Measurements from ENCODE around the gene NOL4L. TPM values are rescaled to one million over a fixed set of nuclear protein-coding genes. Genes with fewer than 3 reads are reported as not detected.

The NOL4L gene
- total RNA-seq, 1 experiment from 2014 or later = 31.7 TPM

DNA sequence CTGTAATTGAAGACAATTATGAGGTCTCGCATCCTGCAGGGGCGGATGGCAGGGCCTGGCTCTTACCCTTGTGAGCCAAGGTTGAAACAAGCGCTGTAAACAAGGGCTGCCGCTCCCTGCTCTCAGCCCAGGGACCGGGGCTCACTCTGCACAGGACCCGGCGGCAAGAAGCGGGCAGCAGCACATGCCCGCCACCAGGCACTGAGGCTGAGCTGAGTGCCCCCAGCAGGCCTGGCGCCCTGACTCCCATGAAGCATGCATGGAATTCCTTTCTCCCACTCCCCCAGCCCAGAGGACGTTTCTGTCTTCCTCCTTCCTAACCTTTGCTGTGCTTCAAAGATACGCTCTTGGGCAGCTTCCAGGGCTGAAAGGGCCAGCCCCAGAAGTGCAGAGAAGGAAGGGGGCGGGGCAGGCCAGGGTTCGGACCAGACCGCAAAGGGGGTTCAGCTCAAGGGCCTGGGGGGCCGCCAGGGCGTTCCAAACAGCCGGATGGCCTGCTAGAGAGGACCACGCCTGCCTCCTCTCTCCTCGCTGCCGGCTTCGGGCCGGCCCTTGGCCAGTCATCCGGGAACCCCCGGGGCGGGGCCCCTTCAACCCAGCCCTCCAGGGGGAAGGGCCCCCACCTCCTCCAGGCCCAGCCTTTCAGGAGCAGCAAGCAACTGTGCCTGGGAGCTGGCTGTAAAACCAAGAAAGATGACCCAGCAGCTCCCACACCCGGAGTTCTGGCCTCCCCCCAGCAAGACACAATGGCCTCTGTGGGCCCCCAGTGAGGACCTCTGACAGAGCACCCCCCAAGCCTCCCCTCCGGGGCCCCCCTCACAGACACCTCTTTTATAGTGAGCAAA, 109.9 kb downstream of the NOL4L start:
- H4K20me1 ChIP-seq (ENCODE audit: control insufficient read depth, insufficient read depth, insufficient read length) = no peaks in the 10 kb centered on the region
- Mint-ChIP-seq H3K27ac (peak overlapping the region; percentile 35 to 90 (median 87); a peak in 5 of 7 replicates), H3K36me3 (ENCODE audit: insufficient read depth in 1 of 3, low read depth in 3 of 3) (peaks cover 4 to 18% (median 16%) of the 10 kb centered on the region in 3 experiments; a peak in 5 of 7 replicates), H3K4me3 (peak overlapping the region; percentile 43 to 70; a peak in 4 of 5 replicates), H3K9me3 (no peaks in the 10 kb centered on the region), H3K27me3 (ENCODE audit: low read depth) (no peaks in the 10 kb centered on the region; the same call in none of the 2 replicates), H3K4me1 (peaks cover 52 to 56% of the 10 kb centered on the region in 2 experiments)
- no peak overlapping the region for H4K8ac ChIP-seq (replicated peaks; ENCODE audit: insufficient read length, low read depth, low read length)
- no peak overlapping the region for H3T11ph ChIP-seq (ENCODE audit: low read length)
- H4K91ac ChIP-seq (ENCODE audit: insufficient read length, low read depth, low read length) = no peak overlapping the region
- H3K4me2 ChIP-seq (ENCODE audit: insufficient read depth, insufficient read length, low read length) = peak overlapping the region; percentile 12
- no peak overlapping the region for H4K5ac ChIP-seq (ENCODE audit: insufficient read length, low read depth, low read length)
- WGBS (ENCODE audit: extremely low coverage, insufficient read length, low lambda C conversion rate) = no CpG with 5 or more reads among the region's 28 CpGs
- H2BK20ac ChIP-seq (ENCODE audit: low read depth, low read length, poor library complexity, severe bottlenecking) = no peak overlapping the region
- no peak overlapping the region for H2BK15ac ChIP-seq (ENCODE audit: low read depth, low read length)
- H3K4ac ChIP-seq (ENCODE audit: low read depth, low read length) = no peak overlapping the region
- peak overlapping the region; percentile 9 for H3K18ac ChIP-seq (ENCODE audit: insufficient read length, low read depth, low read length)
- no peaks in the 10 kb centered on the region for H3K27me3 ChIP-seq (ENCODE audit: insufficient read depth, low read length)
- H3K27ac ChIP-seq (ENCODE audit: insufficient read length, low read depth, low read length) = no peak overlapping the region
- no peak overlapping the region for H3K56ac ChIP-seq (ENCODE audit: insufficient read length, low read depth, low read length)
- peak overlapping the region; percentile 38 for H3K14ac ChIP-seq (ENCODE audit: insufficient read depth, low read length)
- H2BK12ac ChIP-seq (ENCODE audit: insufficient read length, low read depth, low read length) = no peak overlapping the region
- H3K9me3 ChIP-seq (ENCODE audit: control insufficient read depth, low read depth, low read length) = no peaks in the 10 kb centered on the region
- H3K4me1 ChIP-seq (ENCODE audit: insufficient read depth, low read length) = peaks cover 4% of the 10 kb centered on the region; the same call in 1 of the 2 replicates
- no peak overlapping the region for H2AFZ ChIP-seq (ENCODE audit: low read length)
- H3K79me1 ChIP-seq (ENCODE audit: insufficient read depth, low read depth, low read length, poor library complexity, severe bottlenecking) = peaks cover 2% of the 10 kb centered on the region
- peak; percentile 66 for DNase-seq
- TF ChIP-seq, protein P1, sequence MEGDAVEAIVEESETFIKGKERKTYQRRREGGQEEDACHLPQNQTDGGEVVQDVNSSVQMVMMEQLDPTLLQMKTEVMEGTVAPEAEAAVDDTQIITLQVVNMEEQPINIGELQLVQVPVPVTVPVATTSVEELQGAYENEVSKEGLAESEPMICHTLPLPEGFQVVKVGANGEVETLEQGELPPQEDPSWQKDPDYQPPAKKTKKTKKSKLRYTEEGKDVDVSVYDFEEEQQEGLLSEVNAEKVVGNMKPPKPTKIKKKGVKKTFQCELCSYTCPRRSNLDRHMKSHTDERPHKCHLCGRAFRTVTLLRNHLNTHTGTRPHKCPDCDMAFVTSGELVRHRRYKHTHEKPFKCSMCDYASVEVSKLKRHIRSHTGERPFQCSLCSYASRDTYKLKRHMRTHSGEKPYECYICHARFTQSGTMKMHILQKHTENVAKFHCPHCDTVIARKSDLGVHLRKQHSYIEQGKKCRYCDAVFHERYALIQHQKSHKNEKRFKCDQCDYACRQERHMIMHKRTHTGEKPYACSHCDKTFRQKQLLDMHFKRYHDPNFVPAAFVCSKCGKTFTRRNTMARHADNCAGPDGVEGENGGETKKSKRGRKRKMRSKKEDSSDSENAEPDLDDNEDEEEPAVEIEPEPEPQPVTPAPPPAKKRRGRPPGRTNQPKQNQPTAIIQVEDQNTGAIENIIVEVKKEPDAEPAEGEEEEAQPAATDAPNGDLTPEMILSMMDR (conservative IDR thresholded peaks at IDR 0.05) = no peak
- H2BK5ac ChIP-seq (ENCODE audit: insufficient read length, low read length) = no peak overlapping the region
- H3K23ac ChIP-seq (ENCODE audit: insufficient read length, low read depth, low read length) = no peak overlapping the region
- H2BK120ac ChIP-seq (ENCODE audit: low read depth, low read length, poor library complexity, severe bottlenecking) = no peak overlapping the region
- peaks cover 21% of the 10 kb centered on the region; the same call in 1 of the 2 replicates for H3K79me2 ChIP-seq (ENCODE audit: insufficient read depth, low read length)
- H3K9ac ChIP-seq (ENCODE audit: extremely low read depth, insufficient read length, low read length) = no peak overlapping the region
- H3K23me2 ChIP-seq (ENCODE audit: insufficient read length, low read depth, low read length, poor library complexity, severe bottlenecking) = no peaks in the 10 kb centered on the region
- H2AK5ac ChIP-seq (ENCODE audit: insufficient read length, low read length) = no peak overlapping the region
